ENCODE results near the gene E2F7. TPM values are rescaled to one million over a fixed set of nuclear protein-coding genes. Genes with fewer than 3 reads are reported as not detected.

The E2F7 gene
- total and polyA plus RNA-seq, 4 donors = 0.30 to 0.36 TPM; not detected in 2

DNA sequence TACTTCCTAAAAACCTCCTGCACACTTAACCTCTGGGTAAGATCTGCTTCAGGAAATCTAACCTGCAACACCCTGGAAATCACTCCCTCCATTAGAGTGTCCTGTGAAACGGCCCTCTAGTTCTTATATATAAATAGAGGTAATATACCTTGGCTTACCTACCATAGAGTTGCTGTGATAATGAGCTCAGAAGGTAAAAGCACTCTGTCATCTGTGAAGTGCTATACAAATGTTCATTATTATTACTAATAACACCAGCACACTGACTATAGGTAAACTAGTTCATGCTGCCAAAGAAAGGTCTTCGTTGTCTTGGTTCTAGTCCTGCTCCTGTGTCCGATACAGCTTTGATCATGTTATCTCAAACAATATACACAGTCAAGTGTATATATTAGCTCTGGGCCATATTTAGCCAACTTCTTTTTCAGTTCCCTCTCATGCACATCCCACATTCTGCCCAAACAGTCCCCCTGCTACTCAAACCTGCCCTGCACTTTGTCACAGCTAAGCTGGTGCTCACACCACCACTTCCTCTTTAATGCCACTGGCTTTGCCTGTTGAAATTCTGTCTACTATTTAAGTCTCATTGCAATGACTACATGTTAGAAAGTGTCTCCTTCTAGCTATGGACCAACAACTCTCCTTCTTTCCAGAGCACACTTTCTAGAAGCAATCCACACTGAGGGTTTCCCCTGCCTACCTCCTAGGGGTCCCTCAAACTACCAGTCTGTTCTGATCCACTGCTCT lies 5.1 kb downstream of the E2F7 start:
- H3K36me3 ChIP-seq (ENCODE audit: control insufficient read depth in 1 of 2, insufficient read depth in 2 of 2, low read length in 1 of 2) = no peaks in the 10 kb centered on the region
- ATAC-seq (ENCODE audit: low FRiP score) (no peak), DNase-seq (no peak)
- intact Hi-C loops (cut with DNase I) = loop anchor here in 1 of 2 donors (10.0 kb wide), 1 partner anchor 264 kb away; no protein-coding TSS in a partner anchor
- 88% methylated on average over 3 of the region's 3 CpGs for WGBS, 2 donors
- no peak overlapping the region for H3K4me3 ChIP-seq (ENCODE audit: low read length in 2 of 2)
- no peaks in the 10 kb centered on the region for H3K27me3 ChIP-seq (ENCODE audit: control insufficient read depth in 1 of 2, insufficient read depth in 2 of 2, low read length in 1 of 2)
- no peak overlapping the region for H3K27ac ChIP-seq (ENCODE audit: low read depth in 1 of 2, low read length in 2 of 2)
- no peaks in the 10 kb centered on the region for H3K4me1 ChIP-seq (ENCODE audit: control insufficient read depth in 1 of 2, insufficient read depth in 2 of 2, low read length in 2 of 2)
- H3K9me3 ChIP-seq (ENCODE audit: control insufficient read depth, low read length) = no peaks in the 10 kb centered on the region

- intact Hi-C loops (cut with DNase I) = no loop called here
Measured at GRCh38 chr12:77058740-77059139, 6.6 kb downstream of the E2F7 start.

DNA sequence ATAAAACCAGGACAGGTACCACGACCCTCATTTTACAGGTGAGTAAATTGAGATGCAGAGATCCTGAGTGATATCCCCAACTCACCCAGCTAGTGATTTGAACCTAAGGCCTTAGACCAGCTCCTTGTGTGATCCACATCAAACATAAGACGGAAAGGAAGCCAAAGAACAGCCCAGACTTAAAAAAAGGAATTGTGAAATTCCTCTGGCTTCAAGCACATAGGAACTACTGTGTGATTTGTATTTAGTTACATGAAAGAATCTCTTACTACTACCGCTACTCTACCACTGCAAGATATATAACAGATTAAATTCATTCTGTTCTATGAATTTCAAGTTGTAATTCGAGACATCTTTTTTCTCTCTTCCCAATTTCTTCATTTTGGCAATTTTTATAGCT lies 10.5 kb downstream of the E2F7 start:
- Histone ChIP-seq H3K36me3 (ENCODE audit: control insufficient read depth in 1 of 2, insufficient read depth in 2 of 2, low read length in 1 of 2) (no peaks in the 10 kb centered on the region), H3K27ac (ENCODE audit: low read depth in 1 of 2, low read length in 2 of 2) (no peak overlapping the region), H3K4me3 (ENCODE audit: low read length in 2 of 2) (no peak overlapping the region), H3K27me3 (ENCODE audit: control insufficient read depth in 1 of 2, insufficient read depth in 2 of 2, low read length in 1 of 2) (no peaks in the 10 kb centered on the region), H3K9me3 (ENCODE audit: control insufficient read depth, low read length) (no peaks in the 10 kb centered on the region), H3K4me1 (ENCODE audit: control insufficient read depth in 1 of 2, insufficient read depth in 2 of 2, low read length in 2 of 2) (no peaks in the 10 kb centered on the region)
- ATAC-seq (ENCODE audit: low FRiP score) (no peak), DNase-seq (no peak)
- intact Hi-C loops (cut with DNase I) = no loop called here
- 88 to 89% methylated on average over 4 of the region's 4 CpGs for WGBS, 2 donors

More at GRCh38 chr12:77058740-77059139, 6.6 kb downstream of the E2F7 start:
- DNase-seq = no peak
- Histone ChIP-seq H3K4me1 (ENCODE audit: control insufficient read depth in 1 of 2, insufficient read depth in 2 of 2, low read length in 2 of 2) (no peaks in the 10 kb centered on the region), H3K4me3 (ENCODE audit: low read length in 2 of 2) (no peak overlapping the region), H3K36me3 (ENCODE audit: control insufficient read depth in 1 of 2, insufficient read depth in 2 of 2, low read length in 1 of 2) (no peaks in the 10 kb centered on the region), H3K27ac (ENCODE audit: low read depth in 1 of 2, low read length in 2 of 2) (no peak overlapping the region), H3K27me3 (ENCODE audit: control insufficient read depth in 1 of 2, insufficient read depth in 2 of 2, low read length in 1 of 2) (no peaks in the 10 kb centered on the region), H3K9me3 (ENCODE audit: control insufficient read depth, low read length) (no peaks in the 10 kb centered on the region)
- 90 to 94% methylated on average over 5 of the region's 5 CpGs for WGBS, 2 donors
- ATAC-seq (ENCODE audit: low FRiP score) = no peak

GRCh38 chr12:77053259-77053658 lies 12.1 kb downstream of the E2F7 start:
- DNase-seq = no peak
- no peaks in the 10 kb centered on the region for H3K9me3 ChIP-seq (ENCODE audit: control insufficient read depth, low read length)
- no peaks in the 10 kb centered on the region for H3K27me3 ChIP-seq (ENCODE audit: control insufficient read depth in 1 of 2, insufficient read depth in 2 of 2, low read length in 1 of 2)
- intact Hi-C loops (cut with DNase I) = no loop called here
- H3K4me3 ChIP-seq (ENCODE audit: low read length in 2 of 2) = no peak overlapping the region
- no peak overlapping the region for H3K27ac ChIP-seq (ENCODE audit: low read depth in 1 of 2, low read length in 2 of 2)
- ATAC-seq (ENCODE audit: low FRiP score) = no peak
- no peaks in the 10 kb centered on the region for H3K36me3 ChIP-seq (ENCODE audit: control insufficient read depth in 1 of 2, insufficient read depth in 2 of 2, low read length in 1 of 2)
- no peaks in the 10 kb centered on the region for H3K4me1 ChIP-seq (ENCODE audit: control insufficient read depth in 1 of 2, insufficient read depth in 2 of 2, low read length in 2 of 2)
- WGBS, 2 donors = 40 to 100% methylated on average over 1 of the region's 1 CpG

DNA sequence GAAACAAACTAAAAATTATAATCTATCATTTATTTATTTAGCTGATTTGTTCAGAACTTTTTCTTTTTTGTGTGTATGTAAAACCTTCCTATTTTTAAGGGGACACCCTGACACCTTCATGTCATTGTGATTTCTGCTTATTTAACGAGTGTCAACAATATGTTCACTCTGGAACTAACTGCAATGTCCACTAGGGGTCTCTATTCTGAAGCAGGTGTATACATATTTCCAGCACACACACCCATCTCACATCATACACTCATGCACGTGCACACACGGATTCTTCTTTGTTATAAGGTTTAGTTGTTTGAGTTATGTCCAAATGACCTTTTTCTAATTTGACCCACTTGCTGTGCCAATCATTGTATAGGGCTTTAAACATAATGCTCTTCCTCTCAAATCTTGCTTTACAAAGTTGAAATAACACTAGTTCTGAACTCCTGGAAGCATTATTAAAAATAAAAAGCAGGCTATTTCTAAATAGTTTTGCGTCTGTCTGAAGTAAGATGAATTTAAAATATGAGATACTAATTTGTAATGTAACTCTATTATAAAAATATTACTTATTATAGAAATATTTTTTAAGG lies 15.5 kb downstream of the E2F7 start:
- no peak for ATAC-seq (ENCODE audit: low FRiP score)
- intact Hi-C loops (cut with DNase I) = no loop called here
- DNase-seq = no peak

GRCh38 chr12:77047341-77048109 lies 17.8 kb downstream of the E2F7 start:
- Histone ChIP-seq H3K36me3 (ENCODE audit: control insufficient read depth in 1 of 2, insufficient read depth in 2 of 2, low read length in 1 of 2) (no peaks in the 10 kb centered on the region), H3K27me3 (ENCODE audit: control insufficient read depth in 1 of 2, insufficient read depth in 2 of 2, low read length in 1 of 2) (no peaks in the 10 kb centered on the region), H3K9me3 (ENCODE audit: control insufficient read depth, low read length) (no peaks in the 10 kb centered on the region), H3K4me1 (ENCODE audit: control insufficient read depth in 1 of 2, insufficient read depth in 2 of 2, low read length in 2 of 2) (peaks cover 0 to 3% of the 10 kb centered on the region in 2 donors), H3K27ac (ENCODE audit: low read depth in 1 of 2, low read length in 2 of 2) (no peak overlapping the region), H3K4me3 (ENCODE audit: low read length in 2 of 2) (no peak overlapping the region)
- DNase-seq (no peak), ATAC-seq (ENCODE audit: low FRiP score) (no peak)
- 33 to 66% methylated on average over 6 of the region's 6 CpGs for WGBS, 2 donors
- intact Hi-C loops (cut with DNase I) = no loop called here

More for the DNA sequence above, 15.5 kb downstream of the E2F7 start:
- peaks cover 0 to 3% of the 10 kb centered on the region in 2 donors for H3K4me1 ChIP-seq (ENCODE audit: control insufficient read depth in 1 of 2, insufficient read depth in 2 of 2, low read length in 2 of 2)
- H3K36me3 ChIP-seq (ENCODE audit: control insufficient read depth in 1 of 2, insufficient read depth in 2 of 2, low read length in 1 of 2) = no peaks in the 10 kb centered on the region
- no peak overlapping the region for H3K27ac ChIP-seq (ENCODE audit: low read depth in 1 of 2, low read length in 2 of 2)
- H3K27me3 ChIP-seq (ENCODE audit: control insufficient read depth in 1 of 2, insufficient read depth in 2 of 2, low read length in 1 of 2) = no peaks in the 10 kb centered on the region
- WGBS, 2 donors = 8 to 14% methylated on average over 4 of the region's 4 CpGs
- H3K4me3 ChIP-seq (ENCODE audit: low read length in 2 of 2) = no peak overlapping the region
- H3K9me3 ChIP-seq (ENCODE audit: control insufficient read depth, low read length) = no peaks in the 10 kb centered on the region

DNA sequence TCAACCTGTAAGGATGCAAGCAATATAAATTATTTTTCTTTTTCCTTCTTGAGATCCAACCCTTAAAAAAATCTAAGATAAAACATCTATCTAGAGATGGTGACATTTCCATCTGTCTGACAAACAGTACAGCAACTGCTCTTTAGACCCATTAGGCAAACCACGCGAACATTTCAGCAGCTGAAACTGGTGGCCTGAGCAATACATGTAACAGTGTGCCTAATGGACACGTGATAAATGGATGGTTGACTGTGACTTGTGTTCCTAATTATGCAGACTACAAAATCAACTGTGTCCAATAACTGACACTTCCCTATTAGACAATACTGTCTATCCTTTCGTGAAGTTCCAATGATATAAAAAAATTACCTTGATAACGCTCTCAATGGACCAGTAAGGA lies 18.9 kb downstream of the E2F7 start:
- Histone ChIP-seq H3K27me3 (ENCODE audit: control insufficient read depth in 1 of 2, insufficient read depth in 2 of 2, low read length in 1 of 2) (no peaks in the 10 kb centered on the region), H3K36me3 (ENCODE audit: control insufficient read depth in 1 of 2, insufficient read depth in 2 of 2, low read length in 1 of 2) (no peaks in the 10 kb centered on the region), H3K4me1 (ENCODE audit: control insufficient read depth in 1 of 2, insufficient read depth in 2 of 2, low read length in 2 of 2) (peaks cover 0 to 3% of the 10 kb centered on the region in 2 donors), H3K9me3 (ENCODE audit: control insufficient read depth, low read length) (no peaks in the 10 kb centered on the region), H3K4me3 (ENCODE audit: low read length in 2 of 2) (no peak overlapping the region), H3K27ac (ENCODE audit: low read depth in 1 of 2, low read length in 2 of 2) (no peak overlapping the region)
- intact Hi-C loops (cut with DNase I) = no loop called here
- ATAC-seq (ENCODE audit: low FRiP score) (no peak), DNase-seq (no peak)
- 96 to 97% methylated on average over 5 of the region's 5 CpGs for WGBS, 2 donors

GRCh38 chr12:77045183-77045582 lies 20.2 kb downstream of the E2F7 start:
- DNase-seq = no peak
- Histone ChIP-seq H3K27ac (ENCODE audit: low read depth in 1 of 2, low read length in 2 of 2) (no peak overlapping the region), H3K36me3 (ENCODE audit: control insufficient read depth in 1 of 2, insufficient read depth in 2 of 2, low read length in 1 of 2) (no peaks in the 10 kb centered on the region), H3K4me3 (ENCODE audit: low read length in 2 of 2) (no peak overlapping the region), H3K27me3 (ENCODE audit: control insufficient read depth in 1 of 2, insufficient read depth in 2 of 2, low read length in 1 of 2) (no peaks in the 10 kb centered on the region), H3K9me3 (ENCODE audit: control insufficient read depth, low read length) (no peaks in the 10 kb centered on the region), H3K4me1 (ENCODE audit: control insufficient read depth in 1 of 2, insufficient read depth in 2 of 2, low read length in 2 of 2) (peaks cover 0 to 3% of the 10 kb centered on the region in 2 donors)
- no peak for ATAC-seq (ENCODE audit: low FRiP score)
- intact Hi-C loops (cut with DNase I) = no loop called here
- 90 to 97% methylated on average over 6 of the region's 6 CpGs for WGBS, 2 donors
